Endothelial cell of umbilical vein (primary cell): ENCODE data around the gene DDX56. TPM values are rescaled to one million over a fixed set of nuclear protein-coding genes. Genes with fewer than 3 reads are reported as not detected.

ENCODE experiments used
- BruUV-seq: library from RNA; stranded (reverse); fragments of 400-500 nt; replicated peaks from 2 replicates; lab custom pipeline; 2021; lab: Mats Ljungman, UMichigan
- CTCF ChIA-PET: fragments of 300-600, 350-600 bp; sonication (Branson Sonifier 250); formaldehyde crosslinking; loops from one replicate; lab custom pipeline; 2021; ENCODE audit warnings: antibody characterized with exemption, inconsistent platforms; lab: Charles Lee
- POLR2A ChIA-PET: fragments of 300-600, 350-600 bp; sonication (Branson Sonifier 250); formaldehyde crosslinking; loops from one replicate; lab custom pipeline; 2021; ENCODE audit warnings: antibody characterized with exemption, inconsistent platforms; lab: Charles Lee
- DNase-seq: peaks from one replicate; pipeline ENCODE4 v3.0.0-alpha.2; 2011; ENCODE audit warnings: low read depth, low spot score
- FAIRE-seq: peaks from 2 replicates; lab custom pipeline; 2011; peaks lifted over from hg19 to GRCh38; lab: Jason Lieb, UNC
- H2AFZ ChIP-seq: 2 replicates; pipeline ENCODE4 v1.6.0; 2012; ENCODE audit warnings: low read depth, low read length, control low read depth, inconsistent platforms
- H3K27ac ChIP-seq: 2 replicates; pipeline ENCODE4 v1.5.1; 2011; ENCODE audit warnings: low read depth, mild to moderate bottlenecking, control low read depth, low read length, moderate library complexity; ENCODE audit not compliant: insufficient read depth
- H3K27me3 ChIP-seq, 2 experiments: 2 replicates each; pipeline versions ENCODE4 v1.6.0 to v1.6.1; 2011; ENCODE audit warnings: low read length in 2 of 2, mixed read lengths in 1 of 2; ENCODE audit not compliant: control insufficient read depth in 2 of 2, insufficient read depth in 2 of 2
- H3K36me3 ChIP-seq, 2 experiments: 2 replicates in 1 of 2; 3 replicates in 1 of 2; pipeline ENCODE4 v1.5.1; 2011; ENCODE audit warnings: low read length in 2 of 2, mild to moderate bottlenecking in 1 of 2, moderate library complexity in 1 of 2; ENCODE audit not compliant: control insufficient read depth in 2 of 2, insufficient read depth in 2 of 2; ENCODE audit errors: extremely low read depth in 1 of 2
- H3K4me1 ChIP-seq: 3 replicates; pipeline ENCODE4 v1.5.1; 2011; ENCODE audit warnings: mild to moderate bottlenecking, low read length; ENCODE audit not compliant: control insufficient read depth, insufficient read depth; ENCODE audit errors: extremely low read depth
- H3K4me2 ChIP-seq: 2 replicates; pipeline ENCODE4 v1.6.1; 2011; ENCODE audit warnings: low read length, control low read depth, mixed read lengths; ENCODE audit not compliant: insufficient read depth
- H3K4me3 ChIP-seq, 3 experiments: fragments of 200-600 bp in 1 of 3; sonication (generic), shearing (Covaris generic) in 1 of 3; replicated peaks in 1 of 3; 2 replicates each; pipeline ENCODE4 v1.5.1; 2011 to 2016; ENCODE audit warnings: control low read depth in 3 of 3, low read length in 3 of 3, mild to moderate bottlenecking in 2 of 3, inconsistent platforms in 1 of 3, low read depth in 1 of 3, moderate library complexity in 1 of 3; ENCODE audit not compliant: insufficient read depth in 1 of 3
- H3K79me2 ChIP-seq: 2 replicates; pipeline ENCODE4 v1.6.0; 2012; ENCODE audit warnings: low read length, inconsistent platforms; ENCODE audit not compliant: control insufficient read depth, insufficient read depth
- H3K9ac ChIP-seq: replicated peaks from 2 replicates; pipeline ENCODE3; 2011; ENCODE audit warnings: low read length, control low read depth; ENCODE audit not compliant: insufficient read depth; ENCODE audit errors: extremely low read depth
- H3K9me1 ChIP-seq: replicated peaks from 3 replicates; pipeline ENCODE4 v1.6.0; 2011; ENCODE audit warnings: mild to moderate bottlenecking, low read length; ENCODE audit not compliant: control insufficient read depth, insufficient read depth; ENCODE audit errors: extremely low read depth
- H3K9me3 ChIP-seq: replicated peaks from 2 replicates; pipeline ENCODE4 v1.5.1; 2012; ENCODE audit warnings: low read length, inconsistent platforms; ENCODE audit not compliant: control insufficient read depth, insufficient read depth
- H4K20me1 ChIP-seq: replicated peaks from 2 replicates; pipeline ENCODE3; 2011; ENCODE audit warnings: mild to moderate bottlenecking, low read length; ENCODE audit not compliant: control insufficient read depth, insufficient read depth; ENCODE audit errors: extremely low read depth
- FOS ChIP-seq: IDR thresholded peaks from 2 replicates; pipeline ENCODE4 v1.6.1; 2011; ENCODE audit warnings: mild to moderate bottlenecking, low read length, moderate library complexity, borderline replicate concordance; ENCODE audit not compliant: insufficient read depth
- GATA2 ChIP-seq: IDR thresholded peaks from 2 replicates; pipeline ENCODE4 v1.7.0; 2011; ENCODE audit warnings: low read depth, mild to moderate bottlenecking, moderate library complexity, mixed read lengths, low read length; ENCODE audit not compliant: insufficient read length, insufficient read depth
- JUN ChIP-seq: IDR thresholded peaks from 2 replicates; pipeline ENCODE4 v1.6.1; 2011; ENCODE audit warnings: borderline replicate concordance, low read depth; ENCODE audit not compliant: insufficient read length, insufficient read depth
- MYC ChIP-seq: IDR thresholded peaks from one replicate; pipeline ENCODE4 v1.6.1; 2011; ENCODE audit warnings: mild to moderate bottlenecking, low read depth, low read length
- dilution Hi-C: fragments of 300-500 bp; cut with MboI; formaldehyde crosslinking; loops from one replicate; pipeline ENCODE4 v1.15.0; 2019; ENCODE audit warnings: low sequenced_read_pairs; ENCODE audit not compliant: extremely low pct_ligation_motif_present
- intact Hi-C: fragments of 100-400 bp; cut with micrococcal nuclease; formaldehyde crosslinking; loops from one replicate; pipeline ENCODE4 v1.10.0; 2022
- polyA plus RNA-seq, 4 experiments: library from polyadenylated mRNA; depleted of rRNA in 3 of 4; stranded (reverse) in 3 of 4; unstranded in 1 of 4; fragments of >200 nt; gene quantifications; 2 replicates each; pipeline versions ENCODE4 v1.2.1 to v1.2.3, GENCODE V29; 2011 to 2012; ENCODE audit warnings: missing spikeins in 1 of 4
- total RNA-seq: library from RNA; stranded (reverse); gene quantifications from 2 replicates; pipeline ENCODE4 v1.2.3, GENCODE V29; 2021
- TF ChIP-seq, protein P1 (sequence below), 2 donors: IDR thresholded peaks; 1 replicate in 1 of 2; 2 replicates in 1 of 2; pipeline ENCODE4 v1.5.1; 2011; ENCODE audit warnings: low read length in 2 of 2, mild to moderate bottlenecking in 2 of 2, moderate library complexity in 2 of 2, control low read depth in 1 of 2, inconsistent platforms in 1 of 2, low read depth in 1 of 2; ENCODE audit not compliant: insufficient read depth in 1 of 2; ENCODE audit errors: extremely low read depth in 1 of 2

Gene DDX56
- total and polyA plus RNA-seq, 2 donors (not counting 3 experiments of a cell fraction or from before 2014, with no cell fraction given), result 94.7 to 96.6 TPM

DNA sequence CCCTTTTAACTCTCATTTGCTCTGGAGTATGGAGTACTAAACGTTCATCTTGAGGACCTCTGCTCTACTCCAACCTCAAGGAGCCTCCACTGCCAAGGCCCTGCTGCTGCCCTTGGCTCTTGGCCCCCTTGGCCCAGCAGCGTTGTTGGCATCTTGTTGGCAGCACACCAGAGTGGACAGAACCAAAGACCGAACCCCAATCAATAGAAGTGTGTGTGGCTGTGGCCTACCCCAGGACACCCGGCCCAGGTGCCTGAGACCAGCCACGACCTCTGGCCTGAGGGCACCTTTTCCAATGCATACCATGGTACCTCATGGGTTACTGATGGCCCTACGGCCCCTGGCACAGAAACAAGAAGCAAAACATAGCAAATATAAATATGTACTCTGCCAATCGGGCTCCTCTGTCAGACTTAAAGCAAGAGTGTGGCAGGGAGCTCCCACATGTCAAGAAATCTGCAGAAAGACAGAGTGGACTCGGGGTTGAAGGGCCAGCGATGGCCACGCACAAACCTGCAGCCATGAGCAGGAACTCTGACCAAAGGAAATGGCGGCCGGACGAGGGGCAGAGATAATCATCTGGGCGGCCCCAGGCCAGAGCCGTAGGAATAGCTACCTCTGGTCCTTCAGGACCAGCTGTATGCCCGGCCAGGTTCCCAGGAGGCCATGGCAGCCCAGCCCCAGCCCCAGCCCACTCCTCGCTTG lies 35.5 kb downstream of the DDX56 start:
- no peak overlapping the region for H3K27ac ChIP-seq
- no peak for DNase-seq
- H3K9me1 ChIP-seq, result no peaks in the 10 kb centered on the region
- H2AFZ ChIP-seq, result no peak overlapping the region
- H3K9me3 ChIP-seq, result no peaks in the 10 kb centered on the region
- no peaks in the 10 kb centered on the region for H4K20me1 ChIP-seq
- H3K36me3 ChIP-seq, result no peaks in the 10 kb centered on the region
- no peak overlapping the region for H3K4me3 ChIP-seq
- H3K9ac ChIP-seq, result no peak overlapping the region
- POLR2A ChIA-PET, result no interaction called here
- H3K27me3 ChIP-seq, result no peaks in the 10 kb centered on the region
- no peaks in the 10 kb centered on the region for H3K4me1 ChIP-seq
- H3K79me2 ChIP-seq, result no peaks in the 10 kb centered on the region
- BruUV-seq, result no TSS peak
- TF ChIP-seq MYC (no peak), FOS (no peak)
- no peak overlapping the region for H3K4me2 ChIP-seq
- CTCF ChIA-PET, result interaction anchor here (1.9 kb wide), 1 partner anchor 27 kb away, joined by 10 read pairs; no protein-coding TSS in a partner anchor
- dilution Hi-C loops, result no loop called here
- FAIRE-seq, result no peak
- intact Hi-C loops, result no loop called here

DNA sequence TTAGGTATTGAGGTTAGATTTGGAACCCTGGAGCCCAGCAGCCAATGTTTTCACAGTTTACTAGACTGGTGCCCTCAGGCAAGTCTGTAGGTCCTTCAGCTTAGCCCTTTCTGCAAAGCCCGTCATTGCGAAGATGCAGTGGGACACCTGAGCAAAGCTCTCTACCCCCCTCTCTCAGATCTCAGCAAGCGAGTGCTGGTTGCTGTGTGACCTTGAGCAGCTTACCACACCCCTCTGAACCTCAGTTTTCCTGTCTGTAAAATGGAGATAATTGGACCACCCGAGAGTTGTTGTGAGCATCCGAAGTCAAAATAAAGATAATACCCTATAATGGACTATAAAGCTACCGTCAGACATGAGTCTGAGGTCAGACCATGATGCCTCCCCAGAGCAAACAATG lies 36.3 kb downstream of the DDX56 start:
- intact Hi-C loops (no loop called here), dilution Hi-C loops (no loop called here)
- Histone ChIP-seq H4K20me1 (no peaks in the 10 kb centered on the region), H3K9me1 (no peaks in the 10 kb centered on the region), H3K36me3 (no peaks in the 10 kb centered on the region), H3K4me1 (no peaks in the 10 kb centered on the region), H3K9ac (no peak overlapping the region), H3K27ac (no peak overlapping the region), H3K4me3 (no peak overlapping the region), H3K27me3 (no peaks in the 10 kb centered on the region), H3K4me2 (no peak overlapping the region), H2AFZ (no peak overlapping the region), H3K79me2 (no peaks in the 10 kb centered on the region), H3K9me3 (no peaks in the 10 kb centered on the region)
- DNase-seq (no peak), FAIRE-seq (no peak)
- no peak for TF ChIP-seq GATA2
- TF ChIP-seq, protein P1, sequence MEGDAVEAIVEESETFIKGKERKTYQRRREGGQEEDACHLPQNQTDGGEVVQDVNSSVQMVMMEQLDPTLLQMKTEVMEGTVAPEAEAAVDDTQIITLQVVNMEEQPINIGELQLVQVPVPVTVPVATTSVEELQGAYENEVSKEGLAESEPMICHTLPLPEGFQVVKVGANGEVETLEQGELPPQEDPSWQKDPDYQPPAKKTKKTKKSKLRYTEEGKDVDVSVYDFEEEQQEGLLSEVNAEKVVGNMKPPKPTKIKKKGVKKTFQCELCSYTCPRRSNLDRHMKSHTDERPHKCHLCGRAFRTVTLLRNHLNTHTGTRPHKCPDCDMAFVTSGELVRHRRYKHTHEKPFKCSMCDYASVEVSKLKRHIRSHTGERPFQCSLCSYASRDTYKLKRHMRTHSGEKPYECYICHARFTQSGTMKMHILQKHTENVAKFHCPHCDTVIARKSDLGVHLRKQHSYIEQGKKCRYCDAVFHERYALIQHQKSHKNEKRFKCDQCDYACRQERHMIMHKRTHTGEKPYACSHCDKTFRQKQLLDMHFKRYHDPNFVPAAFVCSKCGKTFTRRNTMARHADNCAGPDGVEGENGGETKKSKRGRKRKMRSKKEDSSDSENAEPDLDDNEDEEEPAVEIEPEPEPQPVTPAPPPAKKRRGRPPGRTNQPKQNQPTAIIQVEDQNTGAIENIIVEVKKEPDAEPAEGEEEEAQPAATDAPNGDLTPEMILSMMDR (IDR thresholded peaks at IDR 0.05; ENCODE audit: extremely low read depth in 1 of 2, insufficient read depth in 1 of 2, low read depth in 1 of 2, low read length in 2 of 2), result no peak
- TF ChIP-seq JUN, result no peak
- ChIA-PET CTCF (interaction anchor here (0.9 to 3.6 kb wide), 3 partner anchors 14 to 189 kb away, joined by 3 to 18 read pairs (median 10); no protein-coding TSS in a partner anchor), POLR2A (no interaction called here)
- no TSS peak for BruUV-seq
